ENCODE results near the gene LRP5. TPM values are rescaled to one million over a fixed set of nuclear protein-coding genes. Genes with fewer than 3 reads are reported as not detected.
A peak's percentile ranks its signal among the peaks of the same experiment; 100 is the strongest.

Gene LRP5
- total RNA-seq, 1 experiment from 2014 or later = 55.2 TPM

DNA sequence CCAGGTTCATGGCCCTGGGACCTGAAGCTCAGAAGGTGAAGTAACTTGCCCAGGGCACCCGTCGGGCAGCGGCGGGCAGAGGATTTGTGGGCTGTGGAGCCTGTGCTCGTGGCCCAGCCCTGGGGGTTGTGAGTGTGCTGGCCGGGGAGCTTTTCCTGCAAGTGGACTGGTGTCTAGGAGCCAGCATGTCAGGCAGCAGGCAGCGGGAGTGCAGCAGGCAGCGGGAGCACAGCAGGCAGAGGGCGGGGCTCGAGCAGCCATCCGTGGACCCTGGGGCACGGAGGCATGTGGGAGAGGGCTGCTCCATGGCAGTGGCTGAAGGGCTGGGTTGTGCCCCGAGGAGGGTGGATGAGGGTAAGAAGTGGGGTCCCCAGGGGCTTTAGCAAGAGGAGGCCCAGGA lies 75.4 kb downstream of the LRP5 start:
- TF ChIP-seq EGR1 (IDR thresholded peaks at IDR 0.05; ENCODE audit: low read depth) (no peak), FOSL1 (IDR thresholded peaks at IDR 0.05; ENCODE audit: low read depth) (no peak), SP1 (IDR thresholded peaks at IDR 0.05; ENCODE audit: low read depth) (no peak)
- TF ChIP-seq, protein P1, sequence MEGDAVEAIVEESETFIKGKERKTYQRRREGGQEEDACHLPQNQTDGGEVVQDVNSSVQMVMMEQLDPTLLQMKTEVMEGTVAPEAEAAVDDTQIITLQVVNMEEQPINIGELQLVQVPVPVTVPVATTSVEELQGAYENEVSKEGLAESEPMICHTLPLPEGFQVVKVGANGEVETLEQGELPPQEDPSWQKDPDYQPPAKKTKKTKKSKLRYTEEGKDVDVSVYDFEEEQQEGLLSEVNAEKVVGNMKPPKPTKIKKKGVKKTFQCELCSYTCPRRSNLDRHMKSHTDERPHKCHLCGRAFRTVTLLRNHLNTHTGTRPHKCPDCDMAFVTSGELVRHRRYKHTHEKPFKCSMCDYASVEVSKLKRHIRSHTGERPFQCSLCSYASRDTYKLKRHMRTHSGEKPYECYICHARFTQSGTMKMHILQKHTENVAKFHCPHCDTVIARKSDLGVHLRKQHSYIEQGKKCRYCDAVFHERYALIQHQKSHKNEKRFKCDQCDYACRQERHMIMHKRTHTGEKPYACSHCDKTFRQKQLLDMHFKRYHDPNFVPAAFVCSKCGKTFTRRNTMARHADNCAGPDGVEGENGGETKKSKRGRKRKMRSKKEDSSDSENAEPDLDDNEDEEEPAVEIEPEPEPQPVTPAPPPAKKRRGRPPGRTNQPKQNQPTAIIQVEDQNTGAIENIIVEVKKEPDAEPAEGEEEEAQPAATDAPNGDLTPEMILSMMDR (IDR thresholded peaks at IDR 0.05 in 2 of 3, conservative IDR thresholded peaks at IDR 0.05 in 1 of 3; ENCODE audit: borderline replicate concordance in 1 of 3, insufficient read depth in 1 of 3, low read depth in 2 of 3, low read length in 2 of 3) = no peak
- TF ChIP-seq, protein P2, sequence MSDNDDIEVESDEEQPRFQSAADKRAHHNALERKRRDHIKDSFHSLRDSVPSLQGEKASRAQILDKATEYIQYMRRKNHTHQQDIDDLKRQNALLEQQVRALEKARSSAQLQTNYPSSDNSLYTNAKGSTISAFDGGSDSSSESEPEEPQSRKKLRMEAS (IDR thresholded peaks at IDR 0.05) = no peak
- Histone ChIP-seq H3K36me3 (ENCODE audit: control insufficient read depth in 1 of 2, insufficient read depth in 2 of 2, low read length in 2 of 2) (peaks cover 3 to 6% of the 10 kb centered on the region in 2 experiments; a peak in 2 of 4 replicates), H3K4me1 (ENCODE audit: control insufficient read depth in 1 of 2, insufficient read depth in 2 of 2, low read length in 2 of 2) (no peaks in the 10 kb centered on the region; a peak in 1 of 4 replicates), H3K79me2 (ENCODE audit: insufficient read depth, low read length) (peaks cover 9% of the 10 kb centered on the region; the same call in 1 of the 2 replicates), H3K4me3 (replicated peaks in 1 of 2; ENCODE audit: low read depth in 1 of 2, low read length in 2 of 2) (no peak overlapping the region), H3K27me3 (ENCODE audit: insufficient read depth, low read length) (no peaks in the 10 kb centered on the region), H4K20me1 (ENCODE audit: insufficient read depth) (no peaks in the 10 kb centered on the region), H3K27ac (ENCODE audit: low read depth, low read length) (no peak overlapping the region), H3K9ac (ENCODE audit: low read length) (no peak overlapping the region), H3K9me3 (ENCODE audit: control insufficient read depth in 1 of 2, insufficient read depth in 1 of 2, low read depth in 1 of 2, low read length in 2 of 2) (no peaks in the 10 kb centered on the region), H3K4me2 (ENCODE audit: low read length) (no peak overlapping the region), H2AFZ (ENCODE audit: low read depth, low read length, poor library complexity, severe bottlenecking) (no peak overlapping the region), H3K9me2 (ENCODE audit: insufficient read depth) (no peaks in the 10 kb centered on the region)
- no TSS peak for BruUV-seq (replicated peaks)
- RAD21 ChIA-PET (ENCODE audit: low non-redundant PET in 1 of 2, low total read pairs in 2 of 2, uncharacterized antibody in 2 of 2, unreplicated experiment in 2 of 2) = no interaction called here
- DNase-seq (ENCODE audit: low read depth, low spot score) (no peak), ATAC-seq (no peak)
- POLR2A ChIA-PET = no interaction called here
- intact Hi-C loops (cut with micrococcal nuclease) = loop anchor here (10.0 kb wide), 1 partner anchor 73 kb away; the partner anchor contains the start of gene LRP5
- CTCF ChIA-PET = no interaction called here

DNA sequence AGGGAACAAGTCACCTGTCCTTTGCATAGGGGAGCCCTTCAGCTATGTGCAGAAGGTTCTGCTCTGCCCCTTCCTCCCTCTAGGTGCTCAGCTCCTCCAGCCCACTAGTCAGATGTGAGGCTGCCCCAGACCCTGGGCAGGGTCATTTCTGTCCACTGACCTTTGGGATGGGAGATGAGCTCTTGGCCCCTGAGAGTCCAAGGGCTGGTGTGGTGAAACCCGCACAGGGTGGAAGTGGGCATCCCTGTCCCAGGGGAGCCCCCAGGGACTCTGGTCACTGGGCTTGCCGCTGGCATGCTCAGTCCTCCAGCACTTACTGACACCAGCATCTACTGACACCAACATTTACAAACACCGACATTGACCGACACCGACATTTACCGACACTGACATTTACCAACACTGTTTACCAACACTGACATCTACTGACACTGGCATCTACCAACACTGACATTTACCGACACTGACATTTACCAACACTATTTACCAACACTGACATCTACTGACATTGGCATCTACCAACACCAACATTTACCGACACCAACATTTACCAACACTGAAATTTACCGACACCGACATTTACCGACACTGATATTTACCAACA lies 76.3 kb downstream of the LRP5 start:
- Histone ChIP-seq H3K4me1 (ENCODE audit: control insufficient read depth in 1 of 2, insufficient read depth in 2 of 2, low read length in 2 of 2) (no peaks in the 10 kb centered on the region; a peak in 1 of 4 replicates), H4K20me1 (ENCODE audit: insufficient read depth) (no peaks in the 10 kb centered on the region), H3K27me3 (ENCODE audit: insufficient read depth, low read length) (no peaks in the 10 kb centered on the region), H3K36me3 (ENCODE audit: control insufficient read depth in 1 of 2, insufficient read depth in 2 of 2, low read length in 2 of 2) (peaks cover 3 to 6% of the 10 kb centered on the region in 2 experiments; a peak in 3 of 4 replicates), H3K27ac (ENCODE audit: low read depth, low read length) (no peak overlapping the region), H3K9me2 (ENCODE audit: insufficient read depth) (no peaks in the 10 kb centered on the region), H3K9me3 (ENCODE audit: control insufficient read depth in 1 of 2, insufficient read depth in 1 of 2, low read depth in 1 of 2, low read length in 2 of 2) (no peaks in the 10 kb centered on the region), H3K9ac (ENCODE audit: low read length) (no peak overlapping the region), H3K4me3 (replicated peaks in 1 of 2; ENCODE audit: low read depth in 1 of 2, low read length in 2 of 2) (no peak overlapping the region), H2AFZ (ENCODE audit: low read depth, low read length, poor library complexity, severe bottlenecking) (no peak overlapping the region), H3K4me2 (ENCODE audit: low read length) (no peak overlapping the region), H3K79me2 (ENCODE audit: insufficient read depth, low read length) (peaks cover 8% of the 10 kb centered on the region; the same call in 1 of the 2 replicates)
- ChIA-PET RAD21 (ENCODE audit: low non-redundant PET in 1 of 2, low total read pairs in 2 of 2, uncharacterized antibody in 2 of 2, unreplicated experiment in 2 of 2) (no interaction called here), POLR2A (no interaction called here), CTCF (no interaction called here)
- no peak for DNase-seq (ENCODE audit: low read depth, low spot score)
- TF ChIP-seq, protein P1 (IDR thresholded peaks at IDR 0.05 in 2 of 3, conservative IDR thresholded peaks at IDR 0.05 in 1 of 3; ENCODE audit: borderline replicate concordance in 1 of 3, insufficient read depth in 1 of 3, low read depth in 2 of 3, low read length in 2 of 3) = peak in 1 of 3 experiments; percentile 17; a peak in 1 of 6 replicates
- TF ChIP-seq FOSL1 (IDR thresholded peaks at IDR 0.05; ENCODE audit: low read depth) = no peak
- no peak for ATAC-seq
- no TSS peak for BruUV-seq (replicated peaks)
- intact Hi-C loops (cut with micrococcal nuclease) = loop anchor here (10.0 kb wide), 1 partner anchor 74 kb away; the partner anchor contains the start of gene LRP5

Measured in HCT116 (cell line).